NCI-H2227 (cell line): Measurements from ENCODE around the gene EXD3.

Experiments
- DNase-seq: peaks from one replicate; lab custom pipeline; 2025; ENCODE audit not compliant: unreplicated experiment; lab: John Stamatoyannopoulos, UW

The EXD3 gene

DNA sequence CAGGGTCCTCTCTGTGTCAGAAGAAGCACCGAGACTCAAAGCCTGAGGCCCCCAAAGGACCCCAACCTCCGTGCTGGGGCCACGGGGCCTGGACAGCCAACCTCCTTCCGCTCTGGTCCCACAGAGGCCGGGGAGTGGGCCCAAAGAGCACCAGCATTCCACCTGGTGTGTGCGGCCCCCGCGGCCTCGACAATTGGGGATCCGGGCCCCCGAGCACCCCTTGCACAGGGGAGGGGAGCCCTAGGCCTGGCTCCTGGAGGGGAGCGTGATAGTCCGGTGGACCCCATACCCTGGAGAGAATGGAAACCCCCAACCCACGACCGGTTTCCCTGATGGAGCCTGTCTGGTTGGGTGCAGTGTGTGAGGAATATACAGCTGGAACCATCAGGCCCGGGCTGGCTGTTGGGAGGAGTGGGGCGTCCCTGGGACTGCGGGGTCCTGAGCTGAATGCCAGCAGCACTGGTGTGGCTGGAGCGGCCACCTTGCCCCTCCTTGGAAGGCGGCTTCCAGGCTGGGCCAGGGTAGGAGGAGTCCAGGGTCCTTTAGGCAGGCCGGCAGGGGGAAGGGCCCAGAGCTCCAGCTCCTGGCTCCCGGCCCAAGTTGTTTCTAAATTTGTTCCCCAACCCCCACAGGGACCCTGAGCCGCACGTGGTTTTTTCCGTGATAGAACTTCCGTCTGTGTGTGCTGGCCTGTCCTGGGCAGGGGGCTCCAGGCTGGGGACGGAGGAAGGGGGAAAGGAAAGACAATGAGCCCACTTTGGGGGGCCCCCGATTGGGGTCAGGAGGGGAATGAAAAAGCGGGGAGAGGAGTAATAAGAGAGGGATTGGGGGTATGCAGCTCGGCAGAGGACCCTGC, 146.3 kb downstream of the EXD3 start:
- no peak for DNase-seq

DNA sequence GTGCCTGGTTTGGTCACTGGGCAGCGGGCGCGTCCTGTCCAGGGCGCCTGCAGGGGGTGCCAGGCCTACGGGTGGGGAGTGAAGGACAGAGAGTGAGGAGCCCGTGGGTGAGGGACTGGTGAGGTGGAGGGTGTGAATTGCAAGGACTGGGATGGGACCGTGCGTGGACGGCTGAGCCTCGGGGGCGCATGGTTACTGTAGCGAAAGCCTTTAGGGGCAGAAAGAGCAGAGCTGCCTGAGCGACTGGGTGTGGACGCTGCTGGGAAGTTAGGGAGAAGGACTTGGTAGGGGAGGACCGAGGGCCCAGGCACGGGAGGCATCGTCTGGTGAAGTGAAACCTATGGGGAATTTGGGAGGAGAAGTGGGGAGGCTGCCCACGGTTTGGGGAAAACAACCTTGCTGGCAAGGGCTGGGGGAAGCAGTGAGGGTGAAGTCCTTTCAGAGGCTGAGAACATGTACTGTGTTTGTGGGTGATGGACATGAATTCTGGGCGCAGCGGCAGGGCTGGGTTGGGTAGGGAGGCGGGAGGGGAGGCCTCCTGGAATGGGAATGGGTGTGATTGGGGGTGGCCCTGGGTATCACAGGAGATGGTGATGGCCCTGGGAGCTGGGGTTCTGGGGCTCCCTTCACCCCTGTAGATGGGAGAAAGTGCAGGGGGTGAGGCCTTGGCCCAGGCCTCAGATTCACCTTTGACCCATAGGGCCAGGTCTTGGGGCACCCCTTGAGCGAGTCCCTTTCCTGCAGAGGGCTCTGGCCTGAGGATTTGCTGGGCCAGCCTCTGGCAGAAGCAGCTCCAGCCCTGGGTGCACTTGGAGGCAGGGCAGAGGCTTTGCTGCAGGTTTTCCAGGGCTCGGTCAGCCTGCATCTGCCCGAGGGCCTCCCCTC, 147.1 kb downstream of the EXD3 start:
- DNase-seq, result no peak

- DNase-seq, result no peak
Measured at GRCh38 chr9:137275203-137275587, 147.8 kb downstream of the EXD3 start.

DNA sequence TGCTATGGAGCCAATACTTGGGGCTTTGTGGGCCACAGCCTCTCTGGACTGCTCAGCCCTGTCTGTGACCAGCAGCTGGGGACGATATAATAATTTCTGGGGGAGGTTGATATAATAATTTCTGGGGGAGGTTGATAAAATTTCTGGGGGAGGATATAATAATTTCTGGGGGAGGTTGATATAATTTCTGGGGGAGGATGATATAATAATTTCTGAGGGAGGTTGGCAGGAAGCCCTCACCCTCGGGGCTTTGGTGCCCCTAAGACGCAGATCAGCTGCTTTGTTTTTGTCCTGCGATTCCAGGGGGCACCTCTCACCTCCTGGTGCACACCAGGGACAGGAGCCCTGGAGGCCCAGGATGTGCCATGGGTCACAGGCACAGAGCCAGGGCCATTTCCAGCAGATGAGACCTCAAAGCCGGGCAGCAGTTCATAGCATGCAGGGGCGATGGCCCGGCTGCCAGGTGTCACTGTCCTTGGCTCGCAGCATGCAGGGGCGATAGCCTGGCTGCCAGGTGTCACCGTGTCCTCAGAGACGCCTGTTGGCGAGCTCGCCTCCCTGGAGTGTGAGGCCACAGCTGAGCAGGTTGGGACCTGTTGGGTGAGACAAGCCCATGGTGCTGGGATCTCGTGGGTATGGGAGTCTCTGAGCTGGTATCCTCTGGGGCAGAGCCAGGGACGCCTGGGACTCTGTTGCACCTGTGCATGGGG, 149.2 kb downstream of the EXD3 start:
- DNase-seq, result no peak

- no peak for DNase-seq
Measured at GRCh38 chr9:137273095-137273490, 149.9 kb downstream of the EXD3 start.

DNA sequence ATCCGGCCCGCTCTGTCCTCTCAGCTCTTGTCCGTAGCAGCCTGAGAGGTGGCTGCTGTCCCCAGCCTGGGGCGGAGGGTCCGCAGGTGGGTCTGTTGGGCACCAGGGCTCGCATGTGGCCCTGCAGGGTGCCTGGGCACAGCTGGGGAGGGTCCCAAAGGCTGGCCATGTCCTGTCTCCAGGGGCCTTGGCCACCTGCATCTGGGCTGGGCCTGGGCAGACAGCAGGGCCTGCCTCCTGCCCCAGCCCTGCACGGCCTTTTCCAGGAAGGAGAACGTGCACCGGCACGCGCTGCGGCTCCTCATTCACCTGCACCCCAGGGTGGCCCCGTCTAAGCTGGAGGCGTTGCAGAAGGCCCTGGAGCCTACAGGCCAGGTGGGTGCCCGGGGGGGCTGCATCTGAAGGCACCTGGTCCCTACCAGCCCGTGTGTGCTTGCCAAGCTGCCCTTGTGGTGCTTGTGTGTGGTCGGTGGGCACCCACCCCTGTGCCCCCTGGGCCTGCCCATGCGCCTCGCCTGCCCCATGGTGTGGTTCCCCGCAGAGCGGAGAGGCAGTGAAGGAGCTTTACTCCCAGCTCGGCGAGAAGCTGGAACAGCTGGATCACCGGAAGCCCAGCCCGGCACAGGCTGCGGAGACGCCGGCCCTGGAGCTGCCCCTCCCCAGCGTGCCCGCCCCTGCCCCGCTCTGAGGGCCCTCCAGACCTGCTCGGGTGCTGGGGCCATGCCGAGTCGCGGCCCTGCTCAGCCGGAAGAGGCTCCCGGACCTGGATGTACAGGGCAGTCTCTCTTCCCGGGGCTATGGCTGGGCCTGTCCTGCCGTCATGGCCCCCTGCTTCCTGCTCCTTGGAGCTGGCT, 150.5 kb downstream of the EXD3 start:
- no peak for DNase-seq

DNA sequence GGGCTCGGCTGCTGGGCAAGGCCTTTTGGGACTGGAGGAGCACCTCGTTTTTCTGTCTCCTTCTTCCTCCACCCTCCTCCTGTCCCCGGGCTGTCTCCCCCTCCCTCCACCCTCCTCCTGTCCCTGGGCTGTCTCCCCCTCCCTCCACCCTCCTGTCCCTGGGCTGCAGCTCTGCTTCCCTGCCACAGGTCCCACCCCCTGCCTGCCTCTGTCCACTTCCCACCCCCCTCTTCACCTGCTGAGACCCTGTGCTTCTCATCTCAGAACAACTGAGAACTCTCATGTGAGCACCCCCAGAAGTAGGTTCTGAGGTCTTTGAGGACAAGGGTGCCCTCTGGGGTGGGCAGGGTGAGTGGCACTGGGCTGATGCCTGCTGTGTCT, 151.3 kb downstream of the EXD3 start:
- no peak for DNase-seq

- no peak for DNase-seq
Measured at GRCh38 chr9:137270929-137271695, 151.8 kb downstream of the EXD3 start.

GRCh38 chr9:137269231-137269772, 153.7 kb downstream of the EXD3 start:
- DNase-seq, result no peak

- no peak for DNase-seq
Measured at GRCh38 chr9:137268538-137269201, 154.3 kb downstream of the EXD3 start.

DNA sequence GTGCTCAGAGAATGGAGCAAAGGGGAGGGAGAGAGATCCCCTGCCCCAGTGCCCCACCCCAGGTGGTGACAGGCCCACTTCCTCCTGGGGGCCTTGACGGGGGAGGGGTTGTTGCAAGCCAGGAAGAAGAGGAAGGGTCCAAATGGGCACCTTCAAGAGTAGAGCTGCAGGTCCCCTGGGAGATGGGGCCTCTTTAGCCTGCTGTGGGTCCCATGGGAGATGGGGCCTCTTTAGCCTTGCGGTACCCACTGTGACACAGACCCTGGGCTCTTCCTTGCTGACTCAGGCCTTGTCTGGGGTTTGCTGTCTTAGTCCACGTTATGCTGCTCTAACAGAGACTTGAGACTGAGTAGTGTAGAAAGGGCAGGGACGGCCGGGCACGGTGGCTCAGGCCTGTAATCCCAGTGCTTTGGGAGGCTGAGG, 155.0 kb downstream of the EXD3 start:
- DNase-seq, result no peak

DNA sequence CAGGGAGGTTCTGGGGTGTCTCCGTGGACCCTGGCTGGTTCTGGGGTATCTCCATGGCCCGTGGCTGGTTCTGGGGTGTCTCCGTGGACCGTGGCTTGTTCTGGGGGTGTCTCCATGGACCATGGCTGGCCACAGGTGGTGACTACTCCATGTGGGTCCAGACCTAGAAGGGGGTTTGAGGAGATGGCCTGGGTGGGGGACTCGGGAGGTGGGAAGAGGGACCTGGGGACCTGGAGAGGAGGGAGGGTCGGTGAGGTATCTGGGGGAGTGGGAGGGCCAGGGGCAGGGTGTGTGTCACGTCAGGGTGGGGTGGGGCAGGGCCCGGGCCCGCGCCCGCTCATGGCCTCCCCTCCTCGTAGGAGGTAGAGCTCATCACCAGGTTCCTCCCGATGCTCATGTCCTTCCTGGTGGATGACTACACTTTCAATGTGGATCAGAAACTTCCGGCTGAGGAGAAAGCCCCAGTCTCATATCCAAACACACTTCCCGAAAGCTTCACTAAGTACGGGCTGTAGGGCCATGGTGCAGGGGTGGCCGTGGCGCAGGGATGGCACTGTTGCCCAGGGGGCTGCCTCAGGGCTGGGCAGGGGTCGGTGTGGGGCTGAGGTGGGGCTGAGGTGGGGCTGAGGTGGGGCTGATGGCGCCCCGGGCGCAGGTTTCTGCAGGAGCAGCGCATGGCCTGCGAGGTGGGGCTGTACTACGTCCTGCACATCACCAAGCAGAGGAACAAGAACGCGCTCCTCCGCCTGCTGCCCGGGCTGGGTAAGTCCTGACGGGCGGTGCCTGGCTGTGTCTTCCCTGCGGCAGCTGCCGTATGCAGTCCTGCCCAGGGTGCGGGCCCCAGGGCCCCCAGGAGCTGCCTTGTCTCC, 156.1 kb downstream of the EXD3 start:
- DNase-seq, result no peak

- DNase-seq, result no peak
Measured at GRCh38 chr9:137266162-137266527, 156.8 kb downstream of the EXD3 start.

GRCh38 chr9:137265496-137266161, 157.3 kb downstream of the EXD3 start:
- DNase-seq, result no peak

DNA sequence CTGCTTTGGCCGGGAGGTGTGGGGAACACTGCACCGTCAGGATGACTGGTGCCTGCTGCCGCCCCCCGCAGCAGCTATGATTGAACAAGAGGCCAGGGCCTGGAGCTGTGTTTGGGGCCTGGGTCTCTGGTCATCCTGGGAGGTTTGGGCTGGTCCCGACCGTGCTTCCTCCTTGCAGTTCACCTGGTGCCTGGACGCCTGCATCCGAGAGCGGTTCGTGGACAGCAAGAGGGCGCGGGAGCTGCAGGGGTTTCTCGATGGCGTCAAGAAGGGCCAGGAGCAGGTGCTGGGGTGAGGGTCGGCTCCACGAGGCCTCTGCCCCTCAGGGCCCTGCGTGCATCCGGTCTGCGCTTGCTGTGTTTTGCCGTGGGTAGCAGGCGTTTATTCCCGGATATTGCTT, 158.9 kb downstream of the EXD3 start:
- no peak for DNase-seq

- no peak for DNase-seq
Measured at GRCh38 chr9:137263506-137263905, 159.5 kb downstream of the EXD3 start.

DNA sequence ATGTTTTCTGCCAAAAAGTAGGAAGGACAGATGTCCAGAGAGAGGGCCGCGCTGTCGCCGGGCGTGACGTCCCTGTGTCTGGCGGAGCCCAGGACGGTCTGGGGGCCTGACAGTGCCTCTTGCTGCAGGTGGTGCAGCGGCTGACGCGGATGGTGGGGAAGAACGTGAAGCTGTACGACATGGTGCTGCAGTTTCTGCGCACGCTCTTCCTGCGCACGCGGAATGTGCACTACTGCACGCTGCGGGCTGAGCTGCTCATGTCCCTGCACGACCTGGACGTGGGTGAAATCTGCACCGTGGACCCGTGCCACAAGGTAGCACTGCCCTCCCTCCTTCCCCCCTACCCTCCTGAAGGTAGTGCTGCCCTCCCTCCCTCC, 160.1 kb downstream of the EXD3 start:
- DNase-seq, result no peak
